Measurements from ENCODE around the gene PPP1R13B.
"Not testable (repeated sequence)": the region's sequence is repeated elsewhere in the genome, so short reads cannot be mapped to it uniquely, and the experiment has no call there.

The PPP1R13B gene

GRCh38 chr14:103828315-103828967 lies 18.9 kb downstream of the PPP1R13B start:
- no peak for DNase-seq

GRCh38 chr14:103825101-103825500 lies 22.3 kb downstream of the PPP1R13B start:
- no peak for DNase-seq

GRCh38 chr14:103820908-103821307 lies 26.5 kb downstream of the PPP1R13B start:
- no peak for DNase-seq

GRCh38 chr14:103820382-103820781 lies 27.0 kb downstream of the PPP1R13B start:
- no peak for DNase-seq

- DNase-seq, result no peak
Observed at GRCh38 chr14:103819503-103820307, 27.7 kb downstream of the PPP1R13B start.

- no peak for DNase-seq
Observed at GRCh38 chr14:103818870-103819269, 28.5 kb downstream of the PPP1R13B start.

GRCh38 chr14:103818422-103818821 lies 29.0 kb downstream of the PPP1R13B start:
- no peak for DNase-seq

- DNase-seq, result no peak
Observed at GRCh38 chr14:103817595-103817994, 29.8 kb downstream of the PPP1R13B start.

- no peak for DNase-seq
Observed at GRCh38 chr14:103816991-103817390, 30.4 kb downstream of the PPP1R13B start.

GRCh38 chr14:103815253-103815652 lies 32.1 kb downstream of the PPP1R13B start:
- no peak for DNase-seq

- no peak for DNase-seq
Observed at GRCh38 chr14:103811189-103811588, 36.2 kb downstream of the PPP1R13B start.

- DNase-seq, result peak; percentile 58
Observed at GRCh38 chr14:103808403-103809001, 38.9 kb downstream of the PPP1R13B start.

GRCh38 chr14:103806805-103807204 lies 40.6 kb downstream of the PPP1R13B start:
- DNase-seq, result no peak

GRCh38 chr14:103805708-103806107 lies 41.7 kb downstream of the PPP1R13B start:
- DNase-seq, result no peak

GRCh38 chr14:103803661-103804060 lies 43.7 kb downstream of the PPP1R13B start:
- DNase-seq, result no peak

GRCh38 chr14:103802356-103802755 lies 45.0 kb downstream of the PPP1R13B start:
- no peak for DNase-seq

GRCh38 chr14:103801459-103801858 lies 45.9 kb downstream of the PPP1R13B start:
- no peak for DNase-seq

- DNase-seq, result not testable (repeated sequence)
Observed at GRCh38 chr14:103793192-103793591, 54.2 kb downstream of the PPP1R13B start.

GRCh38 chr14:103788086-103788485 lies 59.3 kb downstream of the PPP1R13B start:
- no peak for DNase-seq

- DNase-seq, result no peak
Observed at GRCh38 chr14:103782376-103782775, 65.0 kb downstream of the PPP1R13B start.

- not testable (repeated sequence) for DNase-seq
Observed at GRCh38 chr14:103776319-103776718, 71.1 kb downstream of the PPP1R13B start.

GRCh38 chr14:103775506-103775905 lies 71.9 kb downstream of the PPP1R13B start:
- DNase-seq, result no peak

- no peak for DNase-seq
Observed at GRCh38 chr14:103773521-103773920, 73.9 kb downstream of the PPP1R13B start.
